Activated CD8-positive, alpha-beta memory T cell treated with anti-CD3 and anti-CD28 coated beads, Interleukin-2, amount 10 ng/mL, durations not matched to agents 7 days and 5 days (primary cell): ENCODE measurements around the gene NLRC5. TPM values are rescaled to one million over a fixed set of nuclear protein-coding genes. Genes with fewer than 3 reads are reported as not detected.

ENCODE experiments used
- ATAC-seq: fragments of 150-1000 bp; cut with Tn5 transposase; one replicate; pipeline ENCODE4 v1.10.0; 2021; ENCODE audit warnings: moderate library complexity
- CTCF ChIA-PET: fragments of 350-600 bp; sonication (Branson Sonifier 250); formaldehyde crosslinking; loops from one replicate; lab custom pipeline; 2021; ENCODE audit warnings: antibody characterized with exemption; lab: Charles Lee
- DNase-seq: peaks from one replicate; pipeline ENCODE4 v3.0.0-alpha.2; 2020
- H3K27ac Mint-ChIP-seq: one replicate; pipeline ENCODE4 v1.8.0; 2021; ENCODE audit warnings: mild to moderate bottlenecking, mixed read lengths
- H3K27me3 Mint-ChIP-seq: one replicate; pipeline ENCODE4 v1.8.0; 2021; ENCODE audit warnings: mixed read lengths
- H3K36me3 Mint-ChIP-seq: one replicate; pipeline ENCODE4 v1.8.0; 2021; ENCODE audit warnings: mild to moderate bottlenecking, mixed read lengths
- H3K4me1 Mint-ChIP-seq: one replicate; pipeline ENCODE4 v1.8.0; 2021; ENCODE audit warnings: mixed read lengths
- H3K4me3 Mint-ChIP-seq: one replicate; pipeline ENCODE4 v1.8.0; 2021; ENCODE audit warnings: mild to moderate bottlenecking, moderate library complexity, mixed read lengths
- H3K9me3 Mint-ChIP-seq: one replicate; pipeline ENCODE4 v1.8.0; 2022; ENCODE audit warnings: low read depth, mixed read lengths
- total RNA-seq, 2 experiments: library from RNA; stranded (reverse); gene quantifications; one replicate each; pipeline ENCODE4 v1.2.3, GENCODE V29; 2021

NLRC5 gene, protein sequence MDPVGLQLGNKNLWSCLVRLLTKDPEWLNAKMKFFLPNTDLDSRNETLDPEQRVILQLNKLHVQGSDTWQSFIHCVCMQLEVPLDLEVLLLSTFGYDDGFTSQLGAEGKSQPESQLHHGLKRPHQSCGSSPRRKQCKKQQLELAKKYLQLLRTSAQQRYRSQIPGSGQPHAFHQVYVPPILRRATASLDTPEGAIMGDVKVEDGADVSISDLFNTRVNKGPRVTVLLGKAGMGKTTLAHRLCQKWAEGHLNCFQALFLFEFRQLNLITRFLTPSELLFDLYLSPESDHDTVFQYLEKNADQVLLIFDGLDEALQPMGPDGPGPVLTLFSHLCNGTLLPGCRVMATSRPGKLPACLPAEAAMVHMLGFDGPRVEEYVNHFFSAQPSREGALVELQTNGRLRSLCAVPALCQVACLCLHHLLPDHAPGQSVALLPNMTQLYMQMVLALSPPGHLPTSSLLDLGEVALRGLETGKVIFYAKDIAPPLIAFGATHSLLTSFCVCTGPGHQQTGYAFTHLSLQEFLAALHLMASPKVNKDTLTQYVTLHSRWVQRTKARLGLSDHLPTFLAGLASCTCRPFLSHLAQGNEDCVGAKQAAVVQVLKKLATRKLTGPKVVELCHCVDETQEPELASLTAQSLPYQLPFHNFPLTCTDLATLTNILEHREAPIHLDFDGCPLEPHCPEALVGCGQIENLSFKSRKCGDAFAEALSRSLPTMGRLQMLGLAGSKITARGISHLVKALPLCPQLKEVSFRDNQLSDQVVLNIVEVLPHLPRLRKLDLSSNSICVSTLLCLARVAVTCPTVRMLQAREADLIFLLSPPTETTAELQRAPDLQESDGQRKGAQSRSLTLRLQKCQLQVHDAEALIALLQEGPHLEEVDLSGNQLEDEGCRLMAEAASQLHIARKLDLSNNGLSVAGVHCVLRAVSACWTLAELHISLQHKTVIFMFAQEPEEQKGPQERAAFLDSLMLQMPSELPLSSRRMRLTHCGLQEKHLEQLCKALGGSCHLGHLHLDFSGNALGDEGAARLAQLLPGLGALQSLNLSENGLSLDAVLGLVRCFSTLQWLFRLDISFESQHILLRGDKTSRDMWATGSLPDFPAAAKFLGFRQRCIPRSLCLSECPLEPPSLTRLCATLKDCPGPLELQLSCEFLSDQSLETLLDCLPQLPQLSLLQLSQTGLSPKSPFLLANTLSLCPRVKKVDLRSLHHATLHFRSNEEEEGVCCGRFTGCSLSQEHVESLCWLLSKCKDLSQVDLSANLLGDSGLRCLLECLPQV (N-terminal part only)
- 100 to 1,000 TPM; 156 to 287 TPM for total RNA-seq

DNA sequence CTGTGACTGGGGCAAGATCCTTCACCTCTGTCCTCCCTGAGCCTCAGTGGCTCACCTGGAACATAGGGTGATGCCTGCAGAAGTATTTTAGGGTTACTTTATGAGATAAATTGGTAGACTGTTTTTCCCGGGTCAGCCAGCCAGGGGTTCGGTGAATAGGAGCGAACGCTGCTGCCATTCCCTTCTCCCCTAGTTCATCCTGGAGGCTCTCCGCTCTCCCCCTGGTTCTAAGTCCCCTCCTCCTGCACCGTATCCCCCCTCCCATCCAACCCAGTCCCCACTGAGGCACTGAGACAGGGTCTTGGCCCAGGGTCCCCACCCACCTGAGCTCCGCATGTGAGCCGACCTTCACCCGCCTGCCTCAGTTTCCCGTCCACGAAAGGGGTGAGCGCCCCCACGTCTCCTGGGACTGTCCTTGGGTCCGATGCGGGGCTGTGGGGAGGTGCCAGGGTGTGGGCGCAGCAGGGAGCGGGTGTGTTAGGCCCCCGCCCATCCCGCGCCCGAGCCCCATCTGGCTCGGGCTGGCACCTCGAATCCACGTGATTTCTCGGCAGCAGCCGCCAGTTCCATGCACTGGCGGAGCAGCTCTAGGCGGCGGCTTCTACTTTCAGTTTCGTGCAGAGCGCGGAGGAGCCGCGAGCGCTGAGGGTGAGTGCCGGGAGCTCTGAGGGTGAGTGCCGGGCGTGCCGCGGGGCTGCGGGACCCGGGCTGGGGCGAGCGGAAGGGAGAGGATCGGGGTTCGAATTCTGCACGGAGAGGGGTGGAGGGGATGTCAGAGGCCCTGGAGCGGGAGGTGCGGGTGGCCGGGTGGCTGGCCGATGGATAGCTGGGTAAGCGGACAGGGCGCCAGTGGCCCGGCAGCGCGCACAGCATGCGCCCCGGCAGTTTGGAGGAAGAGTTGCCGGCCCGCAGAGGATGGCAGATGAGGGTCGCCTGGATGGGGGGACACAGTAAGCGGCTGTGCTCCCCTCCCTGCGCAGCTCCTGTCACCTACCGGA lies at the start of gene NLRC5:
TSS of gene NLRC5 (plus strand) at position 610 of the 998 bp plus-strand sequence. CDS start 31,156 bp downstream, outside the sequence.
- Mint-ChIP-seq H3K9me3 (no peaks in the 10 kb centered on the region), H3K4me3 (peak within 1 kb of the TSS; percentile 99), H3K36me3 (peaks cover 38% of the 10 kb centered on the region), H3K27ac (peak within 1 kb of the TSS; percentile 99), H3K4me1 (peaks cover 60% of the 10 kb centered on the region), H3K27me3 (no peaks in the 10 kb centered on the region)
- peak; percentile 95 for DNase-seq
- CTCF ChIA-PET: interaction anchor here (0.9 to 8.7 kb wide), 12 partner anchors 9 to 129 kb away, joined by 3 to 75 read pairs (median 5); no protein-coding TSS in a partner anchor
- peak; percentile 88 for ATAC-seq

DNA sequence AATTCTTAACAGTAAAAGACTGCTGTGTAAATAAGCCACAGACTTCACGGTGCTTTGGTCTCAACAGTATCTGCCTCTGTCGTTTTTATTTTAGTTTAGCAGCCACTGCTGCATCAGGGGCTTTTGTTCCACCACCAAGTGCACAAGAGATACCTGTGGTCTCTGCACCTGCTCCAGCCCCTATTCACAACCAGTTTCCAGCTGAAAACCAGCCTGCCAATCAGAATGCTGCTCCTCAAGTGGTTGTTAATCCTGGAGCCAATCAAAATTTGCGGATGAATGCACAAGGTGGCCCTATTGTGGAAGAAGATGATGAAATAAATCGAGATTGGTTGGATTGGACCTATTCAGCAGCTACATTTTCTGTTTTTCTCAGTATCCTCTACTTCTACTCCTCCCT lies 49.6 kb upstream of the NLRC5 start:
- CTCF ChIA-PET: interaction anchor here (0.8 to 1.2 kb wide), 3 partner anchors 72 to 150 kb away, joined by 3 to 4 read pairs (median 3); no protein-coding TSS in a partner anchor
- no peak for DNase-seq
- peaks cover 88% of the 10 kb centered on the region for H3K36me3 Mint-ChIP-seq
- ATAC-seq: no peak
- peak overlapping the region; percentile 93 for H3K27ac Mint-ChIP-seq
- no peaks in the 10 kb centered on the region for H3K27me3 Mint-ChIP-seq
- H3K4me3 Mint-ChIP-seq: peak overlapping the region; percentile 69
- H3K9me3 Mint-ChIP-seq: no peaks in the 10 kb centered on the region
- H3K4me1 Mint-ChIP-seq: peaks cover 92% of the 10 kb centered on the region

DNA sequence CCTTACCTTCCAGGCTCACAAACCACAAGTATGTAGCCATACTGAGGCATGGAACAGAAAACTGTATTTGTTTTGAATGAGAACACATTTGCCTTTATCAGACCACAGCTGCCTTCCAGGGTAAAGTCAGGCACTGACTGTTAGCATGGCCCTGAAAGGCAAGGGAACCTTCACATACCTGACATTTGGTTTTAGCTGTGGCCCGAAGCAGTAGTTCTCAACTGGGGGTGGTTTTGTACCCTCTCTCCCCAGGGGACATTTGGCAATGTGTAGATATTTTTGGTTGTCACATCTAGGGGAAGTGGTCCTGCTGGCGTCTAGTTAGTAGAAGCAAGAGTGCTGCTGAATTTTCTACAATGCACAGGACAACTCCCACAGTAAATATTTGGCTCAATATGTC lies 48.3 kb upstream of the NLRC5 start:
- H3K9me3 Mint-ChIP-seq: no peaks in the 10 kb centered on the region
- ATAC-seq (no peak), DNase-seq (no peak)
- peaks cover 81% of the 10 kb centered on the region for H3K36me3 Mint-ChIP-seq
- no peaks in the 10 kb centered on the region for H3K27me3 Mint-ChIP-seq
- no peak overlapping the region for H3K4me3 Mint-ChIP-seq
- peaks cover 87% of the 10 kb centered on the region for H3K4me1 Mint-ChIP-seq
- peak overlapping the region; percentile 32 for H3K27ac Mint-ChIP-seq
- CTCF ChIA-PET: interaction anchor here (1.1 to 7.4 kb wide), 4 partner anchors 10 to 84 kb away, joined by 3 to 36 read pairs (median 10); no protein-coding TSS in a partner anchor

DNA sequence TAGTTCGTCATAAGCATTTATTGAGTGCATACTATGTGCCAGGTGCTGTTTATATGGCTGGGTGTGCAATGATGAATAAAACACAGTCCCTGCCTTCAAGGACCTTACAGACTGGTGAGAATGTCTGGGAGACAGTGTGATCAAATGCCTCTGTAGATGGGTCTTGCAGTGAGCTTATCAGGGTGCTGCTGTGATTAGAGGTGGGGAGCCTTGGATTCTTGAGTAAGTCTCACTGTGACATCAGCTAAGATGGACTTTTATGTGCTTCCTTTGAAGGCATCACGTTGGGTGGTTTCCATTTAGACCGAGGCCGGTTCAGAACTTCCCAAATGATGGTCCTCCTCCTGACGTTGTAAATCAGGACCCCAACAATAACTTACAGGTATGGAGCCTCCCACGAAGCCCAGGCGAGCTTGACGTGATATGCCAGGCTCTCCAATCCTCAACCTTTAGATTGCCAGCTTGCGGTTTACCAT lies 47.5 kb upstream of the NLRC5 start:
- Mint-ChIP-seq H3K9me3 (no peaks in the 10 kb centered on the region), H3K4me3 (no peak overlapping the region), H3K27me3 (no peaks in the 10 kb centered on the region), H3K36me3 (peaks cover 78% of the 10 kb centered on the region), H3K4me1 (peaks cover 83% of the 10 kb centered on the region), H3K27ac (no peak overlapping the region)
- CTCF ChIA-PET: interaction anchor here (1.0 to 7.4 kb wide), 5 partner anchors 9 to 75 kb away, joined by 3 to 36 read pairs (median 5); no protein-coding TSS in a partner anchor
- ATAC-seq (no peak), DNase-seq (no peak)

DNA sequence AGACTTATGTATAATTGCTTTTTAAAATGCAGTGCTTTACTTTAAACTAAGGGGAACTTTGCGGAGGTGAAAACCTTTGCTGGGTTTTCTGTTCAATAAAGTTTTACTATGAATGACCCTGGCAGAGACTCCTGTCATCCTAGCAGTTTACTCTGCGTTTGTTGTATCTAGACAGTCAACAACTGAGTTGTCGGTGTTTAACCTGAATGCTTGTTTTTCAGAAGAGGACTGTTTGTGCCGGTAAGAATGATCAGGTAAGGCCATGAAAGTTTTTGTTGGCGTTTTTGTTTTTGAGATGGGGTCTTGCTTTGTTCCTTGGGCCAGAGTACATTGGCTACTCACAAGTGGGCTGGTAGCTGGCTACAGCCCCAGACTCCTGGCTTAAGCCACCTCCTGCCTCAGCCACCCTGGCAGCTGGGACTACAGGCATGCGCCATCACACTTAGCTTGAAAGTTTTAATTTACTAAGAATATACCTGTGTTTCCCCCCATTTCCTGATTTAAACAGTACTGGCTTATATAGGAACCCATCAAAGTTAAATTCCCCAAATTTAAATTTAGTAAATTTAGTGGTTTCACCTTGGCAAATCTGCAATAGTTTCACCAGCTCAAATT lies 45.5 kb upstream of the NLRC5 start:
- ATAC-seq (no peak), DNase-seq (no peak)
- H3K27me3 Mint-ChIP-seq: no peaks in the 10 kb centered on the region
- peaks cover 65% of the 10 kb centered on the region for H3K36me3 Mint-ChIP-seq
- peak overlapping the region; percentile 60 for H3K27ac Mint-ChIP-seq
- H3K9me3 Mint-ChIP-seq: no peaks in the 10 kb centered on the region
- CTCF ChIA-PET: interaction anchor here (0.5 to 7.4 kb wide), 5 partner anchors 22 to 149 kb away, joined by 3 to 36 read pairs (median 5); partner anchors contain the start of gene CPNE2
- H3K4me1 Mint-ChIP-seq: peaks cover 65% of the 10 kb centered on the region
- no peak overlapping the region for H3K4me3 Mint-ChIP-seq

DNA sequence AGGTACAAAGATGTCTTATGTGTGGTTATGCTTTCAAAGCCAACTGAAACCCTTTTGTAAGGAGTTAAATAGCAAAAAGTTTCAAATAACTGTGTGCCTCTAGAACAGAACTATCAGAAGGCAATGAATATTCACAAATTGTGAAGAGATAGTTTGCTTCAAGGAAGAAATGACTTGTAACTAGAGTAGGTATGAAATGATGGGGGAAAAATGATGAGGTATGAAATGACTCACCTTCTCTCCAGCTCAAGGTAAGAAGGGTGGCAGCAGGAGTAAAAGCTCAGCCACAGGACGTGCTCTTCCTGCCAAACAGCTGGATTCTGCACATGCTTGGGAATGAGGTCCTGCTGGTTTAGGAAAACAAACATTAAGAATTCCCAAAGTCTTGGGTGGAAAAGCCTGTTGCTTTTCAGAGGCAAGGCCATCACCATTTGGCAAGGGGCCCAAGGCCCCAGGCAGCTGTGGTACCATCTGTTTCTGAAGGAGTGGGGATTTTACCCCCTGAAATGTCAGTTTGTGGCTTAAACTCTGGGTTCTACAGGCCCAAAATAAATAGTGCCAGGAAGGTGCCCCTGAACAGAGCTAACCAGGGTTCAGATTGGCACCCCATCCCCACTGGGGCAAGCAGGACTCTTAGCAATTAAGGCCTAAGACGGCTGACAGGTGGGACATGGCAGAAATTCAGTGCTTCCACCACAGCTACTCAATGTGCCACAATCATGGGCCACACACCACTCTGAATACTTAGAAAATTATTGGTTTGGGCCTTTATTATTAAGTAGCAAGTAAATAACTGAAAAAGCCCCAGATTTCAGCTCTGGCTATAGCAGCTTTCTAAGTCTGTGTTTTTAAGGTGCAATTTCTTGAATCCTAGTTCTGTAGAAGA lies 44.2 kb upstream of the NLRC5 start:
- Mint-ChIP-seq H3K36me3 (peaks cover 51% of the 10 kb centered on the region), H3K27me3 (no peaks in the 10 kb centered on the region), H3K9me3 (no peaks in the 10 kb centered on the region), H3K27ac (peak overlapping the region; percentile 60), H3K4me3 (no peak overlapping the region), H3K4me1 (peaks cover 57% of the 10 kb centered on the region)
- no peak for DNase-seq
- peak; percentile 68 for ATAC-seq
- CTCF ChIA-PET: interaction anchor here (0.9 to 7.4 kb wide), 3 partner anchors 20 to 85 kb away, joined by 3 to 36 read pairs (median 13); no protein-coding TSS in a partner anchor

DNA sequence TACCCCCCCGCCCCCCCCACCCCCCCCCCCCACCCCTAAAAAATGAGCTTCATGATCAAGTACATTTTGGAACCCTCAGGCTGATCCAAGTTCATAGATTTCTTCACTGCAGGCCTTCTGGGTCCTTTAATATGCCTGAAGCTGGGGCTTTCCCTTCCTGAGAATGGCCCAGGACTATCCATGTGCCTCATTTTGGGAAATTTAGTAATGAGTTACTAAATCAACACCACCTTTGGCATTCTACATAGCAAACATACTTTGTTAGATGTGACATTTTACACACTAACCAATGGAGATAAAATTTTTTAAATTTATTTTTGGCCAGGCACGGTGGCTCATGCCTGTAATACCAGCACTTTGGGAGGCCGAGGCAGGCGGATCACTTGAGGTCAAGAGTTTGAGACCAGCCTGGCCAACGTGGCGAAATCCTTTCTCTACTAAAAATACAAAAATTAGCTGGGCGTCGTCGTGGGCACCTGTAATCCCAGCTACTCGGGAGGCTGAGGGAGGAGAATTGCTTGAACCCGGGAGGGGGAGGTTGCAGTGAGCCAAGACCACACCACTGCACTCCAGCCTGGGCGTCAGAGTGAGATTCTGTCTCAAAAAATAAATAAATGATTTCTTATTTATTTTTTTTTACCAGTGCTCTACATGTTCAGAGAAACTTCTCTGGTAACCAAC lies 43.4 kb upstream of the NLRC5 start:
- DNase-seq (no peak), ATAC-seq (no peak)
- Mint-ChIP-seq H3K27me3 (no peaks in the 10 kb centered on the region), H3K27ac (no peak overlapping the region), H3K9me3 (no peaks in the 10 kb centered on the region), H3K4me1 (peaks cover 59% of the 10 kb centered on the region), H3K4me3 (no peak overlapping the region), H3K36me3 (peaks cover 44% of the 10 kb centered on the region)
- CTCF ChIA-PET: interaction anchor here (0.9 to 7.4 kb wide), 3 partner anchors 20 to 86 kb away, joined by 3 to 36 read pairs (median 13); no protein-coding TSS in a partner anchor

DNA sequence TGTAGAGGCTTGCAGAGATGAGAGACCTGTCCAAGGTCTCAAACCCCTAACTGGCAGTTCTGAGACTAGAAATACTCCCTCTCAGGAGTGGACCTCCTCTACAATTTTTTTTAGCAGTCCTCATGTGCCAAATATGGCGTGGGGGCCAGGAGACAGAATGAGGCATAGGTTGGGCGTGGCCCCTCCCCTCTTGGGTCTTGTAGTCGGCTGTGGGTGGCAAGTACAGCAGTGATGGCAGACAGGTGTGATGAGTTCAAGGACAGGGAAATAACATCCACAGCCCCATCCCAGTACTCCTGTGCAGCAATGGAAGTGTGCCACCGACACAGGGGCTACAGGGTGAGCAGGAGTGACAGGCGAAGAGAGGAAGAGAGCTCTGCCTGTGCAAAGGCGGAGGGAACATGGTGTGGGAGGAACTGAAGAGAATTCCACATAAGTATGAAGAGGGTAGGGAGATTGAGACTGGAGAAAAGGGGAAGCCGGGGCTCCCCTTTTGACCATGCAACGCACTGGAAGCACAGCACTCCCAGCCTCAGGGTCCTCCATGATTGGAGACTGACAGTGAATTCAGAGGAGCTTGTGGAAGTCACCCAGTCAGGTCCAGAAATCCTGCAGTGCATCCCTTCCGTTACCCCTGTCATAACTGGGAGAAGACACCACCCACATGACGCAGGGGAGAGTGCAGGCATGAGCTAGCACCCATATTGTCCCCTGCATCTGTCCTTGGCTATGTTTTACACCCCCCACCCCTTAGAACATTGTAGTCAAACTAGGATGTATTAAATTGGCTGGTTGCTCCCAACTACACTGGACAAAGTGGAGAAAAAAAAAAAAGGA lies 42.4 kb upstream of the NLRC5 start:
- Mint-ChIP-seq H3K4me1 (peaks cover 58% of the 10 kb centered on the region), H3K27ac (no peak overlapping the region), H3K9me3 (no peaks in the 10 kb centered on the region), H3K36me3 (peaks cover 37% of the 10 kb centered on the region), H3K27me3 (no peaks in the 10 kb centered on the region), H3K4me3 (no peak overlapping the region)
- DNase-seq: no peak
- no peak for ATAC-seq
- CTCF ChIA-PET: interaction anchor here (1.0 to 7.4 kb wide), 6 partner anchors 19 to 154 kb away, joined by 3 to 36 read pairs (median 3); no protein-coding TSS in a partner anchor

DNA sequence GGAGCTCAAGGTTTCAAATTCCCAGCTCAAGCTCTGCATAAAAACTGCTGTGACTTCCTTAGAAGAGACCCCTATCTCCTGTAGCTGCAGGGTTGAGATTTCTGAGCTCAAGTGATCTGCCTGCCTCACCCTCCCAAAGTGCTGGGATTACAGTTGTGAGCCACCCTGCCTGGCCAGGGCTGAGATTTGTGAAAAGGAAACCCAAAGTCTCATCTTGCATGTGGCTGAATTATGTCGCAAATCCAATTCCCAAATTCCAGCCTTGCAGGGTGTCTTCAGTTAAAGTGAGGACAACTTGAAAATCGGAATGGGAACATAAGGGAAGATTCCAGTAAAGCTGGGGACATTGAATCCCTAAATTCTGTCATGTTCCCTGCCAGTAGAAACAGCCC lies 41.8 kb upstream of the NLRC5 start:
- Mint-ChIP-seq H3K27ac (peak overlapping the region; percentile 6), H3K27me3 (no peaks in the 10 kb centered on the region), H3K4me1 (peaks cover 52% of the 10 kb centered on the region), H3K9me3 (no peaks in the 10 kb centered on the region), H3K4me3 (no peak overlapping the region), H3K36me3 (peaks cover 33% of the 10 kb centered on the region)
- CTCF ChIA-PET: interaction anchor here (1.0 to 7.4 kb wide), 5 partner anchors 18 to 154 kb away, joined by 3 to 36 read pairs (median 3); no protein-coding TSS in a partner anchor
- ATAC-seq (no peak), DNase-seq (no peak)
